Kasumi-1 (cell line): Measurements from ENCODE around the gene BBS7.

Experiments used
- DNase-seq, 2 experiments: peaks; one replicate each; lab custom pipeline; 2025; lab: John Stamatoyannopoulos, UW

The BBS7 gene, protein sequence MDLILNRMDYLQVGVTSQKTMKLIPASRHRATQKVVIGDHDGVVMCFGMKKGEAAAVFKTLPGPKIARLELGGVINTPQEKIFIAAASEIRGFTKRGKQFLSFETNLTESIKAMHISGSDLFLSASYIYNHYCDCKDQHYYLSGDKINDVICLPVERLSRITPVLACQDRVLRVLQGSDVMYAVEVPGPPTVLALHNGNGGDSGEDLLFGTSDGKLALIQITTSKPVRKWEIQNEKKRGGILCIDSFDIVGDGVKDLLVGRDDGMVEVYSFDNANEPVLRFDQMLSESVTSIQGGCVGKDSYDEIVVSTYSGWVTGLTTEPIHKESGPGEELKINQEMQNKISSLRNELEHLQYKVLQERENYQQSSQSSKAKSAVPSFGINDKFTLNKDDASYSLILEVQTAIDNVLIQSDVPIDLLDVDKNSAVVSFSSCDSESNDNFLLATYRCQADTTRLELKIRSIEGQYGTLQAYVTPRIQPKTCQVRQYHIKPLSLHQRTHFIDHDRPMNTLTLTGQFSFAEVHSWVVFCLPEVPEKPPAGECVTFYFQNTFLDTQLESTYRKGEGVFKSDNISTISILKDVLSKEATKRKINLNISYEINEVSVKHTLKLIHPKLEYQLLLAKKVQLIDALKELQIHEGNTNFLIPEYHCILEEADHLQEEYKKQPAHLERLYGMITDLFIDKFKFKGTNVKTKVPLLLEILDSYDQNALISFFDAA

GRCh38 chr4:121869841-121870822 lies at the start of gene BBS7:
Gene BBS7 (minus strand): TSS chr4:121870474. CDS start chr4:121870313, 161 bp downstream.
- DNase-seq: peak; percentile 96 to 98

DNA sequence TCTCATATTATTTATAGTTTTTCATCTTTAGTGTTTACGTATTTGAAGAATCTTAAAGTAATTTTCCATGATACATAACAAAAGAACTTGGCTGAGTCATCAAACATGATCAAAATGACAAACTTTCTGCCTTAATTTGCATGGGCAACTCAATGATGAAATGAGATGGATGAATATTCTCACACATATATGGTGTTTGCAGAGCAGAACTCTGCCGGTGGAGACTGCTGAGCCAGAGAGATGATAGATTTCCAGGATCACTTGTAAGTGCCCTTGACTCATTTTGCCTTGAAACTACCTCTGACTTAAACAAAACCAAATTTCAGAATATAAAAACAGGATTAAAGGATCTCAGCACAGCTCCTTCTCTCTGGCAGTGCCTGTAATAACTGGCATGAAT lies 43.4 kb upstream of the BBS7 start:
- DNase-seq: no peak

GRCh38 chr4:121908346-121908745 lies 38.1 kb upstream of the BBS7 start:
- DNase-seq: no peak

DNA sequence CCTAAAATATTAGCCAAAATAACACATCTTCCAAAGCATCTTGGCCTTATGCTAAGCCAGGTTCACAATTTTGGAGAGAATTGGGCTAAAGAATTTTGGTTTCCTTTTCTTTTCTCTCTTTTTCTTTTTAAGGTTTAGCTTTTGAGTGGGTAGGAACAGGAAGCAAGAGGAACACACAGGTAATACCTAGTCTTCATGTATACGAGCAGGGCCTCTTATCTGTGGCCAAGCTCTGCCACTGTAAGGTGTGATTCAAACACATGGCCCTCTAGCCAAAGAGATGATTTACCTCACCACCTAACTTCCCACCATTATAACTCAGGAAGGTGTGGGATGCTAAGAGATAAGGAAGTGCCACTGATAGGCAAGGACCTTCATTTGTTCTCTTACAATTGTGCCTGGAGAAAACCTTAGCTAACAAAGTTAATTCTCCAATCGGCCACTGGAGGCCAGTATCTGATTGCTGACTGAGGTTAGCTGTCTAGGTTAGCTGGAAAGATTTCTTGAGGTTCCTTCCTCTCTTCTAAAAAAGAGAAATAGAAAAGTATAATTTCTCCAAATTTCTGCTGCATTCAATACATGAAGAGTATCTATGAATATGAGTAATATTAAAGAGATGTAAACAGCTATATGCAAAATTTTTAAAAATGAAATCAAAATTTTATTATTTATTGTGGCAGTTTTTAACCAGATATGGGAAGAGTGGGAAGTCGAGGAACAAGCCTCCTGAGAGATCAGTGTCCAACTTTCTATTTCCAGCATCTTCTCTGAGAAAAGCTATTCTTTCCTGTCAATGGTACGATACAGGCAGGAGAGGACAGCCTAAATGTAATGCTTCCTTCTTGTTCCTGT lies 30.1 kb upstream of the BBS7 start:
- peak; percentile 88 for DNase-seq

DNA sequence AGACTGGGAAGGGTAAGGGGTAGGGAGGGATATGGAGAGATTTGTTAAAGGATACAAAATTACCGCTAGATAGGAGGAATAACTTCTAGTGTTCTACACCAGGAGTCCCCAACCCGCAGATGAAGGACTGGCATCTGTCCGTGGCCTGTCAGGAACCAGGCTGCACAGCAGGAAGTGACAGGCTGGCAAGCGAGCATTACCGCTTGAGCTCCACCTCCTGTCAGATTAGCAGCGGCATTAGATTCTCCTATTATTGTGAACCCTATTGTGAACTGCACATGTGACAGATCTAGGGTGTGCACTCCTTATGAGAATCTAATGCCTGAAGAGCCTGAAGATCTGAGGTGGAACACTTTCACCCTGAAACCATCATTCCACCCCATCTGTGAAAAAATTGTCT lies 27.9 kb upstream of the BBS7 start:
- DNase-seq: peak in 1 of 2 experiments; percentile 13

GRCh38 chr4:121888134-121888533 lies 17.9 kb upstream of the BBS7 start:
- DNase-seq: no peak

DNA sequence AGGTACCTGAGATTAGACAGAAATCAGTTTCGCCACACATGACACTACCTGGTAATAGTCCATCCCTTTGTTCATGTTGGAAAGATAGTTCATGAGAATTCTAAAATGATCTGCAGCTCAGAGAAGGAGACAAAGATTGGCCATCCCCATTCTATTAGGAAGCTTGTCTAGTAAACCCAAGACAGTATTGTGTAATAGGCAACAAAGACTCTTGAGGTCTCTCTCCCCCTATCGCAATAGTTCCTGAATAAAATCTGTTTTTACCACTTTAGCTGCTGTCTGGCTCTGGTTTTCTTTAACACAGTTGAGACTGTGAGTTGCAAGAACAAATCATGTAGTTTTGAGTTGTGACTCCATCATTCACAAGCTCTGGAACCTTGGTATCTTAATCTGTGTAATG lies 14.8 kb upstream of the BBS7 start:
- DNase-seq: peak in 1 of 2 experiments; percentile 12

- peak in 1 of 2 experiments; percentile 14 for DNase-seq
Observed at GRCh38 chr4:121881158-121881557, 10.9 kb upstream of the BBS7 start.

- DNase-seq: no peak
Observed at GRCh38 chr4:121879135-121879534, 8.9 kb upstream of the BBS7 start.

- no peak for DNase-seq
Observed at GRCh38 chr4:121877041-121877773, 6.9 kb upstream of the BBS7 start.

- no peak for DNase-seq
Observed at GRCh38 chr4:121876070-121876469, 5.8 kb upstream of the BBS7 start.

- no peak for DNase-seq
Observed at GRCh38 chr4:121875652-121876051, 5.4 kb upstream of the BBS7 start.

GRCh38 chr4:121873604-121874003 lies 3.3 kb upstream of the BBS7 start:
- no peak for DNase-seq

GRCh38 chr4:121863799-121864198 lies 6.5 kb downstream of the BBS7 start:
- no peak for DNase-seq

DNA sequence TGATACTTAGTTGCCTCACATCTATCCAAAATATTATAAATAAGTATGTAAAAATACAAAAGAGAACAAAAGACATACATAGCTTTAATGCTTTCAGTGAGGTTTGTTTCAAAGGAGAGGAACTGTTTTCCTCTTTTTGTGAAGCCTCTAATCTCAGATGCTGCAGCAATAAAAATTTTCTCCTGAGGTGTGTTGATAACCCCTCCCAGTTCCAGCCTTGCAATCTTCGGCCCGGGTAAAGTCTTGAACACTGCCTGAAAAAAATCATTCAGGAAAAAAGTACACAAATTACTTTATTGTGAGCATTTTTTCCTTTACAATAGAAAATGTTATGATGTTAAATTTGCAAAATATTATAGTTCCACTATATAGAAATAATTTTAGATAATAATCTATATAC lies 8.8 kb downstream of the BBS7 start:
- no peak for DNase-seq

GRCh38 chr4:121860121-121860520 lies 10.2 kb downstream of the BBS7 start:
- DNase-seq: no peak

DNA sequence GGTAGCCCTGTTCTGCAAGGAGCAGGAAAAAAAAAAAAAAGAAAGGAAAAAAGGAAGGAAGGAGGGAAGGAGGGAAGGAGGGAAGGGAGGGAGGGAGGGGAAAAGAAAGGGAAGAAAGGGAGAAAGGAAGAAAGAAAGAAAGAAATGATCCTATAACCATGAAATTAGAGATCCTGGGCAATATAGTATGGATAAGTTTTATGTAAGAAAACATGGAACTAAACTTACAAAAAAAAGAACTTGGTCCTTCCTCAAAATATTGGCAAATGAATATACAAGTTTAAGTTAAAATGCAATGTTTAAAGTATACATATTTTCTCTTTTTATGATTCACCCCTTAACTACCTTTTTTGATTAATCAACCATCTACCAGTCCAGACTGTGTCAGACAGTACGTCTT lies 18.9 kb downstream of the BBS7 start:
- DNase-seq: no peak

- no peak for DNase-seq
Observed at GRCh38 chr4:121846662-121847061, 23.6 kb downstream of the BBS7 start.

- DNase-seq: no peak
Observed at GRCh38 chr4:121842862-121843261, 27.4 kb downstream of the BBS7 start.

DNA sequence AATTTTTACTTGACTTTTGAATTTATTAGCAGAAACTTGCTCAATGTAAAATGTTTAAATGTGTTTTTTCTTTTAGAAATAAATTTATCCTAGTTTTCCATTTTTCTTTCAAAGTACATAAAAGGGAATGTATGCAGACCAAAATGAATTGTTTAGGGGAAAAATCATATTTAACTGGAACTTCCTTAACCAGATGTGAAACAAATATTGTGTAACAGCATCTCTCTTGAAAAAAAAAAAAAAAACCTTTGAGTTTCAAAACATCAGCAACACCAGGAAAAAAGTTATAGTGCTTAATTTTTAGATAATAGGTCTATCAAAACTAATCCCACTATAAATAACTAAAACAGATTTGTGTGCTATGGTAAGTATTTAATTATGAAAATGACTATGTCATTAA lies 32.1 kb downstream of the BBS7 start:
- no peak for DNase-seq

- no peak for DNase-seq
Observed at GRCh38 chr4:121829511-121829910, 40.8 kb downstream of the BBS7 start.
